Right atrium auricular region (tissue), 2 donors: ENCODE data around the gene ANKRA2. TPM values are rescaled to one million over a fixed set of nuclear protein-coding genes. Genes with fewer than 3 reads are reported as not detected.

Experiments used
- DNase-seq: peaks from one replicate; pipeline ENCODE4 v3.0.0-alpha.2; 2019; ENCODE audit warnings: low spot score
- H3K27ac ChIP-seq, 2 donors: fragments of 200-600 bp; sonication (generic); 1 replicate in 1 of 2; 2 replicates in 1 of 2; pipeline ENCODE4 v1.5.1; 2016 to 2019
- H3K27me3 ChIP-seq, 2 donors: fragments of 200-600 bp; sonication (generic); one replicate each; pipeline versions ENCODE4 v1.5.1 to v1.6.0; 2017 to 2019
- H3K36me3 ChIP-seq: fragments of 200-600 bp; sonication (generic); one replicate; pipeline ENCODE4 v1.5.1; 2016
- H3K4me1 ChIP-seq, 2 donors: fragments of 200-600 bp; sonication (generic); one replicate each; pipeline versions ENCODE4 v1.5.1 to v1.6.0; 2017 to 2019
- H3K4me3 ChIP-seq, 2 donors: fragments of 200-600 bp; sonication (generic); 1 replicate in 1 of 2; 2 replicates in 1 of 2; pipeline ENCODE4 v1.5.1; 2017 to 2019; ENCODE audit warnings: mild to moderate bottlenecking in 1 of 2, moderate library complexity in 1 of 2
- H3K9me3 ChIP-seq, 2 donors: fragments of 200-600 bp; sonication (generic); one replicate each; pipeline ENCODE4 v1.5.1; 2019
- total RNA-seq, 2 donors: library from RNA; depleted of rRNA; stranded (reverse); fragments of >200 nt; gene quantifications; one replicate each; pipeline ENCODE4 v1.1.0, GENCODE V29; 2016
- TF ChIP-seq, protein P1 (sequence below), 2 donors: fragments of 200-600 bp; sonication (generic); IDR thresholded peaks; one replicate each; pipeline ENCODE4 v1.5.1; 2019; ENCODE audit warnings: antibody characterized with exemption in 2 of 2

The ANKRA2 gene
- total RNA-seq, 2 donors from 2014 or later: 11.3 to 16.4 TPM

DNA sequence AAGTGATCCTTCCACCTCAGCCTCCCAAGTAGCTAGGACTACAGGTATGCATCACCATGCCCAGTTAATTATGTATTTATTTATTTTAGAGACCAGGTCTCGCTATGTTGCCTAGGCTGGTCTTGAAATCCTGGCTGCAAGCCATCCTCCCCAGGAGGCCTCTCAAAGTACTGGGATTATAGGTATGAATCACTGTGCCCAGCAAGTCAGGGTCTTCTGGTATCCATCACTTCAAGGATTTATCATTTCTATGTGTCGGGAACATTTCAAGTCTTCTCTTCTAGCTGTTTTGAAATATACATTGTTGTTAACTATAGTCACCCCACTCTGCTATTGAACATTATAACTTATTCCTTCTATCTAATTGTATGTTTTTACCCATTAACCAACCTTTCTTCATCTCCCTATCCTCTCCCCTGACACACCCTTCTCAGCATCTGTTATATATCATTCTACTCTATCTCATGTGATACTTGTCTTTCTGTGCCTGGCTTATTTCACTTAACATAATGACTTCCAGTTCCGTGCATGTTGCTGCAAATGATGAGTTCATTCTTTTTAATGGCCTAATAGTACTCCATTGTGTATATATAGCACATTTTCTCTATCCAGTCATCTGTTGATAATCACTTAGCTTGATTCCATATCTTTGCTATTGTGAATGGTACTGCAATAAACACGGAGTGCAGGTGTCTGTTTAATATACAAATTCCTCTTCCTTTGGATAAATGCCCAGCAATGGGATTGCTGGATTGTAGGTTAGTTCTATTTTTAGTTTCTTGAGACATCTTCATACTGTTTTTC is 26.5 kb upstream of the ANKRA2 start:
- Histone ChIP-seq H3K4me3 (no peak overlapping the region), H3K4me1 (no peaks in the 10 kb centered on the region), H3K36me3 (no peaks in the 10 kb centered on the region), H3K27me3 (no peaks in the 10 kb centered on the region), H3K9me3 (no peaks in the 10 kb centered on the region), H3K27ac (no peak overlapping the region)
- no peak for DNase-seq
- TF ChIP-seq, protein P1, sequence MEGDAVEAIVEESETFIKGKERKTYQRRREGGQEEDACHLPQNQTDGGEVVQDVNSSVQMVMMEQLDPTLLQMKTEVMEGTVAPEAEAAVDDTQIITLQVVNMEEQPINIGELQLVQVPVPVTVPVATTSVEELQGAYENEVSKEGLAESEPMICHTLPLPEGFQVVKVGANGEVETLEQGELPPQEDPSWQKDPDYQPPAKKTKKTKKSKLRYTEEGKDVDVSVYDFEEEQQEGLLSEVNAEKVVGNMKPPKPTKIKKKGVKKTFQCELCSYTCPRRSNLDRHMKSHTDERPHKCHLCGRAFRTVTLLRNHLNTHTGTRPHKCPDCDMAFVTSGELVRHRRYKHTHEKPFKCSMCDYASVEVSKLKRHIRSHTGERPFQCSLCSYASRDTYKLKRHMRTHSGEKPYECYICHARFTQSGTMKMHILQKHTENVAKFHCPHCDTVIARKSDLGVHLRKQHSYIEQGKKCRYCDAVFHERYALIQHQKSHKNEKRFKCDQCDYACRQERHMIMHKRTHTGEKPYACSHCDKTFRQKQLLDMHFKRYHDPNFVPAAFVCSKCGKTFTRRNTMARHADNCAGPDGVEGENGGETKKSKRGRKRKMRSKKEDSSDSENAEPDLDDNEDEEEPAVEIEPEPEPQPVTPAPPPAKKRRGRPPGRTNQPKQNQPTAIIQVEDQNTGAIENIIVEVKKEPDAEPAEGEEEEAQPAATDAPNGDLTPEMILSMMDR (IDR thresholded peaks at IDR 0.05): no peak

DNA sequence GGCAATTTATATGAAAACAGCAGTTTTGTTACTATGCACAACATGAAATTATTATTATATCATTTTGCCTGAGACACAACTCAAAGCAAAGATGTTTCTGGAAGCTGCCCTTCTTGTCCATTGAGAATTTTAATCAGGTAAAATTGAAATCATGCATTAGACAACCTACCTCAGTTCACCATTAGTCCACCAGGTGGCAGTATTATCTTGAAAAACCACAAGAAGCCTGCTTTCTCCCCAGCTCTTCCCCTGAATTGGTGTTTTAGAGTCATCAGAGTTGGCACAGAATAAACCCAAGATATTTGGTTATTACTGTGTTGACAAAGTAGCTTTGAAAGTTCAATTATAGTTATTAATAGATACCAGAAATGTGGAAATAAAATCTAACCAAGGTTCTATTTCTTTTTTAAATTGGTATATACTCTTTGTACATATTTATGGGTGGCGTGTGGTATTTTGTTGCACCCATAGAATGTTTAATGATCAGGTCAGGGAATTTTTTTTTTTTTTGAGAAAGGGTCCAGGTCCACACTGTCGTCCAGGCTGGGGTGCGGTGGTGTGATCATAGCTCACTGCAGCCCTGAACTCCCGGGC is 25.8 kb upstream of the ANKRA2 start:
- TF ChIP-seq, protein P1 (IDR thresholded peaks at IDR 0.05): peak; percentile 92
- Histone ChIP-seq H3K9me3 (no peaks in the 10 kb centered on the region), H3K36me3 (no peaks in the 10 kb centered on the region), H3K4me1 (no peaks in the 10 kb centered on the region), H3K27me3 (no peaks in the 10 kb centered on the region), H3K27ac (no peak overlapping the region), H3K4me3 (no peak overlapping the region)
- no peak for DNase-seq

DNA sequence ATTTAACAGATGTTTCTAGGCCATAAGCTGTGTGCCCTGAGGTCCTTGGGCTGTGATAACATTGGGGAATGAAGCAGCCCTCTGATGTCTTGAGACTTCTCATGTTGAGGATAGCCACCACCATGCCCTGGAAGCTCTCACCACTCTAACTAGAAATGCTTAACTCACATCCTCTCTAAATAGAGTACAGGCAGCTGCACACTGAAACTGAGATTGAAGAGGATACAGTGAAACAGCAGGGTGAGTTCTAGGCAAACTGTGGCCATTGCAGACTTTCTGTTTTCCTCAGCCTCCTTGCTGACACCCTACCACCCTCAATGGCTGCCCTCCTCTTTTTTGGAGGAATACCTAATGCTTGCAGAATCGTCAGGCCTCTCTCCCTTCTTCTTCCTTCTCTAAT is 22.5 kb upstream of the ANKRA2 start:
- TF ChIP-seq, protein P1 (IDR thresholded peaks at IDR 0.05): no peak
- Histone ChIP-seq H3K36me3 (no peaks in the 10 kb centered on the region), H3K9me3 (no peaks in the 10 kb centered on the region), H3K27me3 (no peaks in the 10 kb centered on the region), H3K27ac (no peak overlapping the region), H3K4me3 (no peak overlapping the region), H3K4me1 (no peaks in the 10 kb centered on the region)
- DNase-seq: no peak

DNA sequence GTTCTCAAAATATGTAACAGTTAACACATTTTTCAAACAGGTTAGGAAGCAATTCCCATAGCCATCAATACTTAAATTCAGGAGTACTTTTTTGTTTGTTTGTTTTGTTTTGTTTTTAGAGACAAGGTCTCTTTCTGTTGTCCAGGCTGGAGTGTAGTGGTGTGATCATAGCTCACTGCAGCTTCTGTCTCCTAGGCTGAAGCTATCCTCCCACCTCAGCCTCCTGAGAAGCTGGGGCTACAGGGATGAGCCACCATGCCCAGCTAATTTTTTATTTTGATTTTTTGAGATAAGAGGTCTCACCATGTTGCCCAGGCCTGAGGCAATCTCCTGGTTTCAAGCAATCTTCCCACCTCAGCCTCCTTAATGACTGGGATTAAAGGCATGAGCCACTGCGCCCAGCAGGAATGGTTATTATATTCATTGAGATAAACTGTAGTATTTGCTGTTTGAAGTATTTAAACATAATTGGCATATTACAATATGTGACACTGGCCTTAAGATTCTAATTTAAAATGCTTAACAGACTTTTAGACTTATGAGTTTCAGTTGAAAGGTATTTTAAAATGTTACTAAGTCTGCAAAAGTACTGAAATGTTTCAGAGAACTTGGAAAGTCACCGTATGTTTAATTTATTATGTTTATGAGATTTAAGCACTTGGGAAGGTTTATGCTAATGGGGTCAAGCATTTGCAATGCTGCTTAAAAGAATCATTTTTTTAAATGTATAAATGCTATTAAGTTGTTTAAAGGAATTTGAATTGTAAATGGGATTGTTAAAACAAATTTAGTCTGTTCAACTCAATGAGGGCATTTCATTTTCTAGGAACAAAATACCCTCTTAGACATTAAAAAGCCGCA is 17.1 kb upstream of the ANKRA2 start:
- TF ChIP-seq, protein P1 (IDR thresholded peaks at IDR 0.05): no peak
- Histone ChIP-seq H3K27me3 (no peaks in the 10 kb centered on the region), H3K4me3 (no peak overlapping the region), H3K4me1 (no peaks in the 10 kb centered on the region), H3K27ac (no peak overlapping the region), H3K36me3 (peaks cover 34% of the 10 kb centered on the region), H3K9me3 (no peaks in the 10 kb centered on the region)
- no peak for DNase-seq

DNA sequence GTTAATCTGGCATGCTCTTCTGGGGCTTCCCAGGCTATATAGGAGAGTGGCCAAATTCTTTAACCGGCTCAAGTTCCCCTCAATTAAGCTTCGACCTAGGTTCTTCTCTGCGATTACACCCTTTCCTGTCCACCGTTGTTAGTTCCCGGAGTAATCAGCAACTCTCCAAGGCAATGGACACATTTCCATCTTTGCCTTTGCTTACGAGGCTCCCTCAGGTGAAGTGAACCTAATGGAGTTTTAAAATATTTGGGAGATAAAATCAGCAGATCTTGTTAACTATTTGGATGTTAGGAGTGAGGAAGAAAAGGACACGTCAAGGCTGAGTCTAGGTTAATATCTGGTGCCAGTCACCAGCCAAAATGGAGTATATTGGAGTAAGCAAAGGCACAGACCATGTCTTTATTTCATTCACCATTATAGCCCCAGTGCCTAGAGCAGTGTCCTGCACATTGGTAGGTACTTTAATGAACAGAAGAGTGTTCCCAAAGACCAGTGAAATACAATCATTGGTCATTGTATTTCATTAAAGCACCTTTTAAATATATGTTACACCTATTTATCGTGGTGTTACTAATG is 619 bp upstream of the ANKRA2 start:
- no peaks in the 10 kb centered on the region for H3K9me3 ChIP-seq
- H3K4me1 ChIP-seq: peaks cover 0 to 31% of the 10 kb centered on the region in 2 donors
- H3K27ac ChIP-seq: peak overlapping the region; percentile 94 to 95
- H3K4me3 ChIP-seq: peak overlapping the region; percentile 60 to 81
- H3K27me3 ChIP-seq: no peaks in the 10 kb centered on the region
- no peak for DNase-seq
- H3K36me3 ChIP-seq: peaks cover 7% of the 10 kb centered on the region
- TF ChIP-seq, protein P1 (IDR thresholded peaks at IDR 0.05): no peak
